GM23248 (cell line): ENCODE measurements around the gene TMBIM1. TPM values are rescaled to one million over a fixed set of nuclear protein-coding genes. Genes with fewer than 3 reads are reported as not detected.

Experiments used
- DNase-seq: peaks from one replicate; pipeline ENCODE4 v3.0.0-alpha.2; 2015
- H2AFZ ChIP-seq: fragments of 200-600 bp; sonication (generic); 2 replicates; pipeline ENCODE4 v1.6.1; 2016; ENCODE audit warnings: antibody characterized with exemption
- H3F3A ChIP-seq: fragments of 200-600 bp; sonication (generic); 2 replicates; pipeline ENCODE4 v1.6.1; 2016; ENCODE audit warnings: mild to moderate bottlenecking, antibody characterized with exemption, mixed run types; ENCODE audit not compliant: insufficient read depth
- H3K27ac ChIP-seq: fragments of 200-600 bp; sonication (generic); 2 replicates; pipeline ENCODE4 v1.5.1; 2016; ENCODE audit warnings: mild to moderate bottlenecking
- H3K27me3 ChIP-seq: fragments of 200-600 bp; sonication (generic); replicated peaks from 2 replicates; pipeline ENCODE4 v1.6.1; 2016; ENCODE audit warnings: mild to moderate bottlenecking; ENCODE audit not compliant: insufficient read depth
- H3K36me3 ChIP-seq: fragments of 200-600 bp; sonication (generic); 2 replicates; pipeline ENCODE4 v1.6.1; 2016; ENCODE audit warnings: low read depth, mild to moderate bottlenecking
- H3K4me1 ChIP-seq: fragments of 200-600 bp; sonication (generic); 2 replicates; pipeline ENCODE4 v1.6.1; 2016; ENCODE audit warnings: mild to moderate bottlenecking; ENCODE audit not compliant: insufficient read depth
- H3K4me2 ChIP-seq: fragments of 200-600 bp; sonication (generic); one replicate; pipeline ENCODE4 v1.6.1; 2016; ENCODE audit warnings: mild to moderate bottlenecking; ENCODE audit not compliant: unreplicated experiment
- H3K4me3 ChIP-seq: fragments of 200-600 bp; sonication (generic); 2 replicates; pipeline ENCODE4 v1.5.1; 2016; ENCODE audit warnings: mild to moderate bottlenecking
- H3K79me2 ChIP-seq: fragments of 200-600 bp; sonication (generic); 2 replicates; pipeline ENCODE4 v1.6.1; 2016; ENCODE audit warnings: mild to moderate bottlenecking; ENCODE audit not compliant: insufficient read depth
- H3K9ac ChIP-seq: fragments of 200-600 bp; sonication (generic); 2 replicates; pipeline ENCODE4 v1.6.1; 2016; ENCODE audit warnings: mild to moderate bottlenecking
- H3K9me2 ChIP-seq: fragments of 200-600 bp; sonication (generic); 2 replicates; pipeline ENCODE4 v1.6.1; 2016; ENCODE audit warnings: mixed run types, mild to moderate bottlenecking, moderate library complexity; ENCODE audit not compliant: insufficient read depth
- H3K9me3 ChIP-seq: fragments of 200-600 bp; sonication (generic); one replicate; pipeline ENCODE4 v1.6.1; 2017; ENCODE audit warnings: low read depth
- H4K20me1 ChIP-seq: fragments of 200-600 bp; sonication (generic); 2 replicates; pipeline ENCODE4 v1.6.0; 2016; ENCODE audit not compliant: insufficient read depth
- EZH2 ChIP-seq: fragments of 200-600 bp; sonication (generic); IDR thresholded peaks from 2 replicates; pipeline ENCODE4 v1.6.1; 2018; ENCODE audit warnings: antibody characterized with exemption, mild to moderate bottlenecking; ENCODE audit not compliant: insufficient read depth, poor library complexity, severe bottlenecking
- EZH2phosphoT487 ChIP-seq: fragments of 200-600 bp; sonication (generic); IDR thresholded peaks from 2 replicates; pipeline ENCODE4 v1.6.1; 2018; ENCODE audit warnings: antibody characterized with exemption, moderate library complexity, mild to moderate bottlenecking, low read depth; ENCODE audit not compliant: insufficient read depth
- WGBS, 2 experiments: methylation state at CpG; one replicate each; pipeline ENCODE4 v1.1.6; 2015 to 2017; ENCODE audit warnings: low lambda C conversion rate in 2 of 2, low coverage in 1 of 2; ENCODE audit errors: missing lambda C conversion rate in 2 of 2; 5-methylcytosine and 5-hydroxymethylcytosine counted together
- in situ Hi-C: fragments of 300-500 bp; cut with MboI; formaldehyde crosslinking; loops from 2 replicates; pipeline ENCODE4 v1.15.0; 2020
- polyA plus RNA-seq: library from polyadenylated mRNA; unstranded; fragments of >200 nt; fragmentation: Nextera tagmentation; extraction: Ambion mirVana; gene quantifications from 2 replicates; pipeline ENCODE4 v1.2.1, GENCODE V29; 2016
- total RNA-seq: library from RNA; depleted of rRNA; stranded (reverse); fragments of >200 nt; shearing (Covaris generic); gene quantifications from 2 replicates; pipeline ENCODE4 v1.2.3, GENCODE V29; 2014

The TMBIM1 gene
- total and polyA plus RNA-seq, 2 experiments from 2014 or later: 166 to 178 TPM

DNA sequence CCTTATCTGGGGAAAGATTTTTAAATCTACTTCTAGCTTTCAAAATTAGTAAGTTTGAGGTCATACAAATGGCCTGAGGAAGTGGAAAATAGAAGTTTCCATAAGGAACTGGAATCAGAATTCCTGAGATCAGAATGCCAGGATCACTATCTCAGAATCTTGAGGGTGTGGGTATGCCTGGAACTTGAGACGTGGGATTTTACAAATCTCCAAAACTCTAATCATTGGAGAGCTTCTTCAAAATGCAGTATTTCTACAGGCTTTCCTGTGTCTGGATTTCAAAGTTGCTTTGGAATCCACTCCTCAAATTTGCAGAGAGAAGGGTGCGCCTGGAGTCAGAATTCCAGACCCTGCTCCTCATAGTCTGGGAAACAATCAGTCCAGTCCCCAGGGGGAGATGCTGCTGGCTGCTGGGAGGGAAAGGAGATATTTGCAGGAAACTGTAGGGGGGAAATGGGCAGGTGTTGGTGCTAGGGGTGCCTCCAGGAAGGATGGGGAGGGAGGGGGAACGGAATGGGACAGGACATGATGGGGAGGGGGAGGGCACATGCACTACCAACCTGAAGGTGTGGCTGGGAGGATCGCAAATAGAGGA lies 33.4 kb upstream of the TMBIM1 start:
- Histone ChIP-seq H2AFZ (no peak overlapping the region), H4K20me1 (no peaks in the 10 kb centered on the region), H3K9me3 (no peaks in the 10 kb centered on the region), H3K9me2 (no peaks in the 10 kb centered on the region), H3K9ac (no peak overlapping the region), H3K4me1 (peaks cover 5% of the 10 kb centered on the region; the same call in 1 of the 2 replicates), H3K4me3 (no peak overlapping the region), H3K36me3 (no peaks in the 10 kb centered on the region), H3K79me2 (no peaks in the 10 kb centered on the region), H3K27ac (no peak overlapping the region), H3K4me2 (no peak overlapping the region), H3F3A (no peaks in the 10 kb centered on the region), H3K27me3 (no peaks in the 10 kb centered on the region)
- DNase-seq: no peak
- 77 to 82% methylated on average over 2 to 4 of the region's 4 CpGs for WGBS, 2 experiments
- TF ChIP-seq EZH2 (no peak), EZH2phosphoT487 (no peak)
- in situ Hi-C loops: no loop called here

DNA sequence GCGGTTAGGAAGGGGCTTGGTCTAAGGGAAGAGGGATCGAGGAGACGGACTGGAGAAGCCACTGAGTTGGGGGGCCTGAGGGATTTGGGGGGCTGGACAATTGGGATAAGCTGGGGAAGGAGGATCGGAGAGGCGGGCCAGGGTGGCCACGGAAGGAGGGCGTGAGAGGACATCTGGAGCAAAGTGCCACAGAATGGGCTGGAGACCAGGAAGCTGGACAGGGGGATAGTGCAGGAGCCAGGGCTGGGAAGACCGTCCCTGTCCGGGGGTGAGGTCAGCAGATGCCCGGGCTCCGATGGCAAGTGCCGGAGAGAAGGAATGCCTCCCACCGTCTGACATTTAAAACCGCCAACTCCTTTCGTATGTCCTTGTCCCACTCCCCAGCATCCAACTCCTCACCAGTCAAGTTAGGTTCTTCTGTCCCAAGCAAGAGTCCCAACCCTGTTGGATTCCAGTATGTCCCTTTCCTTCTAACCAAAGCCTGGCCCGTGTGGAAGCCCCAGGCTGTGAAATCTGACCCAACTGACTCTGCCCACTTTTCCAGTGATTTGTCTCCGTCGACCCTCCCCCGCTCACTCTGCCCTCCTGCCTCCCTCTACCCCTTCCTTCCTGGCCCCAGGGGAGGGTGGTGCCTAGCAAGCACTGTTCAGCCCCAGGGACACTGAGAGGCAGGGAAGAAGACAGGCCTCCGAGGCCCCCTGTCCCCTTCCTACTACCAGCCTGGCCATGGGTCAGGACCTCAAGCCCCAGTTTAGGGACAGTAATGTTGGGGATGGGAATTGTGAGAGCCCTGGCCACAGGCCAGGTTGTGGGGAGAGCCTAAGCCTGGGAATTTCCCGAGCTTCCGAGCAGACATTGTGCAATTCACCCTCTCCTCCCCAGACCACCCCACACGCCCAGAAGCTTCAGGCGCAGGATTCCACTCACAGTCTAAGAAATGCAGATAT lies 31.5 kb upstream of the TMBIM1 start:
- peak; percentile 36 for DNase-seq
- H2AFZ ChIP-seq: peak overlapping the region; percentile 69
- H3K9me3 ChIP-seq: no peaks in the 10 kb centered on the region
- TF ChIP-seq EZH2 (no peak), EZH2phosphoT487 (no peak)
- peak overlapping the region; percentile 29; the same call in 1 of the 2 replicates for H3K9ac ChIP-seq
- H3K27ac ChIP-seq: no peak overlapping the region
- H3K4me2 ChIP-seq: peak overlapping the region; percentile 61
- no peaks in the 10 kb centered on the region for H3K27me3 ChIP-seq
- whole genome bisulfite sequencing, 2 experiments: 9 to 10% methylated on average over 20 to 24 of the region's 24 CpGs
- H3K36me3 ChIP-seq: no peaks in the 10 kb centered on the region
- in situ Hi-C loops: no loop called here
- peak overlapping the region; percentile 64 for H3K4me3 ChIP-seq
- H3K4me1 ChIP-seq: peaks cover 5% of the 10 kb centered on the region; the same call in 1 of the 2 replicates
- H3K79me2 ChIP-seq: no peaks in the 10 kb centered on the region
- H3K9me2 ChIP-seq: no peaks in the 10 kb centered on the region
- no peaks in the 10 kb centered on the region for H3F3A ChIP-seq
- H4K20me1 ChIP-seq: no peaks in the 10 kb centered on the region

DNA sequence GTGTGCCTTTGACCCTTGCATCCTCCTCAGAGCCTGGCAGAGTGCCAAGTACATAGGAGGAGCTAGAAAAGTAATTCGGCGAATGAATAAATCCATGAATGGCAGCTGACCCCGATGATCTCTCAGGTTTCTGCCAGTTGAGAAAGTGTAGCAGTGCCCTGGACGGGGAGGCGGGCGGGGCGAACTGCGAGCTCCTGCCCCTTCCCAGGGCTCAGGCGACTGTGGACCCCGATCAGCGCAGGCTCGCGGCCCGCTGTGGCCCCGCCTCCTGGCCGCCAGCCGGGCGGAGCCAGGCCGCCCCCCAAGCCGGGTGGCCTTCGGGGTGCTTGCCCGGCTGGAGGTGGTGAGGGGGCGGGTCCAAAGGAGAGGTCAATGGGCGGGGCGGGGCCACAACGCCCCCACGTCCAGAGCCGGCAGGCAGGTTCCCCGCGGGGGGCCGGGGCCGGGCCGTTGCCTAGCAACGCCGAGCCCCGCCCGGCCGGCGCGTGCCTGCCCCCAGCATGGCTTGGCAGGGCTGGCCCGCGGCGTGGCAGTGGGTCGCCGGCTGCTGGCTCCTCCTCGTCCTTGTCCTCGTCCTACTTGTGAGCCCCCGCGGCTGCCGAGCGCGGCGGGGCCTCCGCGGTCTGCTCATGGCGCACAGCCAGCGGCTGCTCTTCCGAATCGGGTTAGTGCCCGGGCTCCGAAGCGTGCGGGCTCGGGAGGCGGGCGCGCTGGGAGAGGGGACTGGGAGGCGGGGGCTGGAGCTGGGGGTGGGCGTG lies 30.6 kb upstream of the TMBIM1 start:
- in situ Hi-C loops: no loop called here
- peak; percentile 75 for DNase-seq
- H3K9ac ChIP-seq: peak overlapping the region; percentile 29

More for the DNA sequence above, 30.6 kb upstream of the TMBIM1 start:
- TF ChIP-seq EZH2: no peak
- no peak for TF ChIP-seq EZH2phosphoT487
- Histone ChIP-seq H3K79me2 (no peaks in the 10 kb centered on the region), H3K27ac (no peak overlapping the region), H2AFZ (peak overlapping the region; percentile 69), H3K27me3 (no peaks in the 10 kb centered on the region), H4K20me1 (no peaks in the 10 kb centered on the region), H3K9me2 (no peaks in the 10 kb centered on the region), H3K4me2 (peak overlapping the region; percentile 61), H3F3A (no peaks in the 10 kb centered on the region), H3K36me3 (no peaks in the 10 kb centered on the region), H3K4me1 (peaks cover 5% of the 10 kb centered on the region; the same call in 1 of the 2 replicates), H3K4me3 (peak overlapping the region; percentile 64), H3K9me3 (no peaks in the 10 kb centered on the region)
- 4 to 7% methylated on average over 42 to 57 of the region's 69 CpGs for WGBS, 2 experiments
